Esophagus mucosa (tissue), 1 donor: ENCODE results near the gene BRAT1. TPM values are rescaled to one million over a fixed set of nuclear protein-coding genes. Genes with fewer than 3 reads are reported as not detected.
A peak's percentile ranks its signal among the peaks of the same experiment; 100 is the strongest.

ENCODE experiments used
- ATAC-seq: fragments of 200-7000 bp; cut with Tn5 transposase; one replicate; pipeline ENCODE4 v1.9.1; 2020
- total RNA-seq: library from RNA; stranded (reverse); gene quantifications from one replicate; pipeline ENCODE4 v1.2.4, GENCODE V29; 2023
- donor health status: DM: yes; HTN: yes; CAD: no.

BRAT1 gene
- total RNA-seq, 1 donor from 2014 or later: 11.9 TPM

DNA sequence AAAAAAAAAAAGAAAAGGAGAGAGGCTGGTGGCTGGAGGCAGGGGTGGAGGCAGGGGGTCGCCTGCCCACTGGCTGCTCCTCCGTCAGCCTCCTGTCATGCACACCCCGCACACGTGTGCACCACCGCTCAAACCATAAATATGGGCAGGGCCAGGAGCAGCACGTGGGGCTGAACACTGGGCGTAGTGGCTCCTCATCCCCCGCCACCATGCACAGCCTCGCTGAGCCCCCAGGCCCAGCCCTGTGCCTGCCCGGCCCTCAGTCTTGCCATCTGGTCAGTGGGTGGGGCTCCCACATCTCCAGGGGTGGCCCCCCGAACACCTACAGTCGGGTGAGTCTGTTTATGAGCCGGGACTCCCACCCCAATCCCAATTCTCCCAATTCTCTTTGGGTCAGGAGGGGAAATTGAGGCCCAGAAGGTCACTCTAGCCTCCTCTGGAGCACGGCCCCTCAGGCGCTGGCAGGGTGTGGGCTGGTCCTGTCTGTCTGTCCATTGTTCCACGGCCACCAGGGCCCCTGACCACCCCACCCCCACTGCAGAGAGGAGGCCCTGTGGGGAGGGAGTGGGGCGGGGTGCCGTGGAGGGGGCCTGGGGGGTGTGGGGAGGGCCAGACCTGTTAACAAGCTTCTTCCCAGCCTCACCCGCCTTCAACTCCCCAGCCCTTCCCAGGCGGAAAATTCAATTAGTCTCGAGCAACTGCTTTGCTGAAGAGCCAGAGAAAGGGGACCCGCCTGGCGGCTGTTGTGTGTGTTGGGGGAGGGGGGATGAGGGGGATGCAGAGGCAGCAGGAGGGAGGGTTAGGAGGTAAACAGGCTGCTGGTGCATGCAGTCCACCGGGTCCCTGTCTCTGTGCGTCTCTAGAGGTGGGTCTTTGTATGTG, 59.7 kb downstream of the BRAT1 start:
- ATAC-seq: no peak

DNA sequence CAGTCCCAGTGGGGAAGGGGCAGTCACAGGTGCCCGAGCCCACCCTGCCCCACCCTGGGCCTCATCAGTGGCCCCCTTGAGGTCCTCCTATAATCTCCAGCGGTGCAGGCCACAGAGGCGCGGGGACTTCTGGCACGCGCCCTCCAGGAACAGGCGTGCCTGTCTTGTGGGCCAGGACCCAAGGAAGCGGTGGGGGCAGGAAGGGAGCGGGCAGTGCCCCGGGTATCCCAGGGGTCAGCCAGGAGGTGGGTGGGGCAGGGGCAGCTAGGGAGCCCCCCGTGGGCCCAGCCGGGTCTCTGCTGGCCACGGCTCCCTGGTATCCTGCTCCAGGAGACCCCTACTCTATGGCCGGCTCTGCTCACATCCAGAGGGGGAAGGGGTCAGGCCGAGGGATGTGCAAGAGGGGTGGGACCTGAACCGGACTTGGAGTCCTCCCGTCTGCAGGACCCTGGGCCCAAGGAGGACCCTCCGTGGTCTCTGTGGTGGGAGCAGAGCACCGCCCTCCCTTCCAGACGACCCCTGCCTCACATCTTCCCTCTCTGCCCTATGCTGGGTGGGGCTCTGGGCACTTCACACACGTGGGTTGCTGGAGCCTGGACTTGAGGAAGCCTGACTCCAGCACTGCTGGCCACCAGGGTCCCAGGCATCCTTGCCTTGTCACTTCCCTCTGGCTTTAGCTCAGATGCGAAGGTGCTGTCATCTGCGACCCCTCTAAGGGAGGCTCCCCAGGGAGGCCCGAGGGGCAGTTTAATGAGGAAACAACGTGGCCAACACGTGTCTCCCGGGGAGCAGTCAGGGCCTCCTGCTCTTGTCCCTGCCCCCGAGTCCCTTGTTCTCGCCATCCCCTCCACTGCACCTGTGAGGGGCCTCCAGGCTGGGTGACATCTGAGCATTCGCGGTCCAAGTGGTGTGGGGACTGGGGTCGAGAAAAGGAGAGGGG, 60.9 kb downstream of the BRAT1 start:
- peak; percentile 28 for ATAC-seq

DNA sequence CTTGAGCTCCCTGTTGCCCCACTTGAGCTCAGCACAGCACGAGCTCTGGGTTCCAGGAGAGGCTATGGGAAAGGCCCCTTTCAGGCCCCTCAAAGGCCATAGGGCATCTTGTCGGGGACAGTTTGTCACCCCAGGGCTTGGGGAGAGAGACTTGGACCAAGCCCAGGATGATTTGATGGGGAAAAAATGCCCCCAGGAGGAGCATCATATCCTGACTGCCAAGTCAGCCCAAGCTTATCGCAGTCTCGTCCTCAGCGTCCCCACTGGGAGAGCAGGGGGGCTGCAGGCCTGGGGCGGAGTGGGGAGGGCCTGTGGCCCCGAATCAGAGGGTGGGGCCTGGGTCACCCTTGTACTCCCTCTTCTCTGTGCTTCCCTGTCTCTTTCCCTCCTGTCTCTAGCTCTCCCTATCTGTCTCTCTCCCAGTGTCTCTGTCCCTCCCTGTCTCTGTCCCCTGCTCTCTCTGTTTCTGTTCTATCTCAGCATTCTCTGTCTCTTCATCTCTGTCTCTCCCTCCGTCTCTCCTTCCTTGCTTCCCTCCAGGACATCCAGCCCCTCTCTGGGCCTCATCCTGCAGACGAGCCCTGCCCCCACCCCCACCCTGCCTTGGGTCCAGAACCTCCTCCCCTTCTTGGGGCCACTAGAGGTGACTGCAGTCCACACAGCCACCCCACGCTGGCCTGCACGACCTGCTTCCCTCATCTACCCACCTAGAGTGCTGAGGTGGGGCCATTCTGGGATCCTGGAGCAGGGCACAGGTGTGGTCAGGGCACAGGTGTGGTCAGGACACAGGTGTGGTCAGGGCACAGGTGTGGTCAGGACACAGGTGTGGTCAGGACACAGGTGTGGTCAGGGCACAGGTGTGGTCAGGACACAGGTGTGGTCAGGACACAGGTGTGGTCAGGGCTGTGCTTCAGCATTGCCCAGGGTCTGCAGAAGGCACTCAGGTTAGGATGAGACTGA, 61.8 kb downstream of the BRAT1 start:
- ATAC-seq: no peak

DNA sequence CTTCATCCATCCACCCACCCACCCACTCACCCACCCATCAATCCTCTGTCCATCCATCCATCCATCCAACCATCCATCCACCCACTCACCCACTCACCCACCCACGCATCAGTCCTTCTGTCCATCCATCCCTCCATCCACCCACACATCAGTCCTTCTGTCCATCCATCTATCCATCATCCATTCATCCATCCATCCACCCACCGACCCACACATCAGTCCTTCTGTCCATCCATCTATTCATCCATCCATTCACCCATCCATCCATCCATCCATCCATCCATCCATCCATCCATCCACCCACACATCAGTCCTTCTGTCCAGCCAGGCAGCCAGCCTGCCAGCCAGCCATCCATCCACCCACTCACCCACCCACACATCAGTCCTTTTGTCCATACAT, 63.3 kb downstream of the BRAT1 start:
- no peak for ATAC-seq

DNA sequence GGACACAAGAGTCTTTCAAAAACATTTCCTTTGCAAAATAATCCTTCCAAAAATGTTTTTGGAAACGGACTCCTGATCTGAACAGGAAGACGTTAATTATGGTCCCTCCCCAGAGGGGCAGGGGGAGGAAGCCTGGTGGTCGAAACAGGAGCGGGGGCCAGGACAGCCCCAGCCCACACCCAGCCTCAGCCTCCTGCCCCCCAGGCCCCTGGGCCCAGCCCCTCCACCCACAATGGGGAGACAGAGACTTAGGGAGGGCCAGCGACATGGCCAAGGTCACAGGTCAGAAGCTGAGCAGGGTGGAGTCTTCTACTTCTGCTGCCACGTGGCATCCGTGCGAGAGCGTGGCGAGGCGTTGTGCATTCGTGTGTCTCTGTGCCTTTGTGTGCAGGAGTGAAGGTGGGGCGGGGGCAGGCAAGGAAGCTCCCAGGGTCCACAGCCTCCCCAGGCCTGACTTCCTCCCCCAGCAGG, 65.1 kb downstream of the BRAT1 start:
- ATAC-seq: peak; percentile 32

DNA sequence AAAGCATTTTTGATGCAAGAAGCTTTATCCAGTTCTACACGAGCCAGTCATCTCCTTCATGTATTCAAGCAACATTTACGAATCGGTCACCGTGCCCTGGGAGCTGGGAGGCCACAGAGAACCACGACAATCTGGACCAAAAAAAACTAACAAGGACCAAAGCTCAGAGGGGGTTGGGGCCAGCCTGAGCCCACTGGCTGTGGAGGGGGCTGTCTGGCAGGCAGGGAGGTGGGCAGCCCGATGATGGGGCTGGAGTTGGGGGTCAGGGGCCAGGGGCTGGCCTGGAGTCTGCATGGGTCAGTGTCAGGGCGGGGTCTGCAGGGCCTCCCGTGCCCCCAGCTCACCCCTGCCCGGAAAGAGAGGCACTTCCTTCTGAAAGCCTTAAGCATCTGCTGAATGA, 66.6 kb downstream of the BRAT1 start:
- ATAC-seq: peak; percentile 19

DNA sequence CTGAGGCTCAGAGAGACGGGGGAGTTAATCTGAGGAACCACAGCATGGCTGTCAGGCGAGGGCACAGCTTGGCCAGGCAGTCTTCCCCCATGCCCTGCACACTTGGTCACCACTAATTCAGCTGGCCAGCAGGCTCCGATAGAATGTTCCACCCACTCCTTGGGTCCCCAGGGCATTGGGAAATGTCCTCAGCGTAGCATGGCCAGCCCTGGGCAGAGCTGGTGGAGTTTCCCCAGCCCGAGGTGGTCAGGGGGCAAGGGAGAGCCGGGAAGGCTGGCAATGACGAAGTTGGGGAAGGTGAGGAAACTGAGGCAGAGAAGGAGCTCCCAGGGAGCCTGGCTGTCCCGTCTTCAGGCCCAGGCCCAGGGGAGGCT, 67.1 kb downstream of the BRAT1 start:
- no peak for ATAC-seq

Other genes with a start within 250 kb of the BRAT1 start
- 21.7 TPM for gene SNX8, start 241.1 kb downstream of the BRAT1 start, total RNA-seq
- gene EIF3B, start 200.7 kb downstream of the BRAT1 start, total RNA-seq: 119 TPM
- gene CHST12, start 151.9 kb downstream of the BRAT1 start, total RNA-seq: 4.1 TPM
- gene GRIFIN, start 79.1 kb downstream of the BRAT1 start, total RNA-seq: not detected
- gene LFNG, start 35.8 kb downstream of the BRAT1 start, total RNA-seq: 5.7 TPM
- gene IQCE, start 3.5 kb upstream of the BRAT1 start, total RNA-seq: 7.5 TPM
- gene TTYH3, start 76.5 kb upstream of the BRAT1 start, total RNA-seq: 11.7 TPM
- 0.12 TPM for gene AMZ1, start 132.7 kb upstream of the BRAT1 start, total RNA-seq